HG03066 (cell line): ENCODE results near the gene ATL2.
"Not testable (repeated sequence)": the region's sequence is repeated elsewhere in the genome, so short reads cannot be mapped to it uniquely, and the experiment has no call there.

ENCODE experiments used
- ATAC-seq: cut with Tn5 transposase; IDR thresholded peaks from one replicate; pipeline ENCODE4 v1.9.1; 2021; ENCODE audit warnings: low read depth; ENCODE audit not compliant: unreplicated experiment

ATL2 gene

DNA sequence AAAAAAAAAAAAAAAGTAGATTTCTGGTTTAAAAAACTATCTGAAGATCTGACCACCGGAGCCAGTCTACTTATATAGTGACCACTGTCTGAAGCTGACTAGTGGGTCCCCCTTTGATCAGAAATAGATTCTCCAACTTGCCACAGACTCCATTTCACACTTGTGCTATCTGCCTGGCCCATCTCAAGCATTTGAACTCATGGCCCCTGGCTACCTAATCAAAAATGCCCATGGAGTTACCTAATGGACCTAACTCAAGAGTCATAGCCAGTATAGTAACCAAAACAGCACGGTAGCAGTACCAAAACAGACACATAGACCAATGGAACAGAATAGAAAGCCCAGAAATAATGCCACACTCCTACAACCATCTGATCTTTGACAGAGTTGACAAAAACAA, 17.0 kb upstream of the ATL2 start:
- ATAC-seq, result no peak

DNA sequence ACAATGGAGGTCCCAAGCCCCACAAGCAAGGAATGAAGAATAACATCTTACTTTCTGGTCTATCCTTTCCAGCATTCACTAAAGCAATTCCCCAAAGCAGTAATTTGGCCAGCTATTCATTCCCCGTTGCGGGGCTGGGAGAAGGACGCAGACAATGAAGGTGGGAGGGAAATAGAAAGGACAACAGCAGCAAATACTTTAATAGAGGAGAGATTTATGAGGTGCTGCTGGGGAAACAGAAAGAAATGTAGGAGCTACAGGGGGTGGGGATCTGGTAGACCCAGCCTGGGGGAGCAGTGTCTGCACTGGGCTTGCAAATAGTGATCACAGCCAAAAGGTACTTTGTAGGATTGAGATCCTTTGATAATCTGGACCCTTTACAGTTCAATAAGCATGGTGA, 13.9 kb upstream of the ATL2 start:
- ATAC-seq, result no peak

DNA sequence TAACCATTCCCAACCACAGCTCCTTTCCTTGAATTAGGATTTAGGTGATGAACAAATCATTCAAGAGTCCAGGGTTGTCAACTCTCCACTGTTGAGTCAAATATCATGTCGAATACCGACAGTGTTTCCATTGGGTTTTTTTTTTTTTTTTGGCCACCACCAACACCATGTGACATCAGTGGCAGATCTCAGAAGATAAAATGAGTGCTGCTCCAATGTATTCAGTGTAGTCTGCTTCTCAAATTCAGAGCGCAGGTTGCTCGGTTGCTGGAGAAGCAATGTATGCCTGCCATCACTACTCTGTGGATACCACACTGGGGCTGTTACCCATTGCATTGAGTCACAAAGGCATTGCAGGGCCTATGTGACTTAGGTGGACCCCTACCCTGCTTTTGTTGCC, 10.8 kb upstream of the ATL2 start:
- no peak for ATAC-seq

DNA sequence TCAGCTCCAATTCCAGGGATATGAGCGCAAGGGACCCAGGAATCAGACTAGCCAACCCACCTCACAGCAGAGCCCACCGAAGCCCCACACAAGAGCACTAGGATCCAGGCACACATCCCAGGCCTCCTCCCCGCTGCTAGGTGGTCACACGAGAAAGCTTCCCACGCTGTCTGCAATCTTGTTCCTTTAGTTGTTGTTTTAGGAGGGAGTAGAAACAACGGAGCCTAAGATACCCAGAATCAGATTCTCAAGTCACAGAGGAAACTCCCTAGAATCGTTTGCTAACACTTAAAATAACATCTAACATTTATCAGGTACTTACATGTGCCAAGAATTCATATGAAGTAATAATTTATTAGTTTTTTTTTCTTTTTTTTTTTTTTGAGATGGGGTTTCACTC, 9.7 kb upstream of the ATL2 start:
- ATAC-seq, result no peak

DNA sequence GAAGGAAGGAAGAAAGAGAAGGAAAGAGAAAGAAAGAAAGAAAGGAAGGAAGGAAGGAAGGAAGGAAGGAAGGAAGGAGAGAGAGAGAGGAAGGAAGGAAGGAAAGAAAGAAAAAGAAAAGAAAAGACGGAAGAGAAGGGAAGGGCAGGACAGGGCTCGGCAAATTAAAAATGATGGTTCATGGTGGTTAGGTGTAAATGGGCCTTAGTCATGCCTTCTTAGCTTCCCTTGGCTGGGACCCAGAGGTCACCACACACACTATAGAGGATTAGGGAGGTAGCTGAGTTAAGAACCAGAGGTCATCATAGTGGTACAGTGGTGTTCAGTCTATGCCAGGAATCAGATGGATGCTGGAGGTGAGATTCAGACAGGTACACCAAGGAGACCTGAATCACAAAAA, 9.3 kb upstream of the ATL2 start:
- ATAC-seq, result no peak

DNA sequence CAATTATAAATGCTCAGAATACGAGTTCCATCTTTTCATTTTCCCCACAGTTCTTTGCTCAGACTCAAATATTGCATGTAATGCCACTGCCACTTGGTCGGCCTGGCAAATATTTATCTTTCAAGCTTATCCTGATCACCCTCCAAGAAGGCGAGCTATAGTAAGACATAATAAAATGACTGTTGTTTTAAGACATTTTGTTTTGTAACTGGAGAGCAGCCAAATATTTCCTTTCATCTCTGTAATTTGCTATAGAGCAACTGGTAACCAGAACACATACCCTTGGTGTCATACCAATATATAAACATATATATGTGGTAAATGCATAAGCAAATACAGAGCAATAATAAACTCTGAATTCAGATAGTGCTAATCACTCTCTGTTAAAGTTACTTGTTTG, 7.3 kb upstream of the ATL2 start:
- ATAC-seq, result no peak

DNA sequence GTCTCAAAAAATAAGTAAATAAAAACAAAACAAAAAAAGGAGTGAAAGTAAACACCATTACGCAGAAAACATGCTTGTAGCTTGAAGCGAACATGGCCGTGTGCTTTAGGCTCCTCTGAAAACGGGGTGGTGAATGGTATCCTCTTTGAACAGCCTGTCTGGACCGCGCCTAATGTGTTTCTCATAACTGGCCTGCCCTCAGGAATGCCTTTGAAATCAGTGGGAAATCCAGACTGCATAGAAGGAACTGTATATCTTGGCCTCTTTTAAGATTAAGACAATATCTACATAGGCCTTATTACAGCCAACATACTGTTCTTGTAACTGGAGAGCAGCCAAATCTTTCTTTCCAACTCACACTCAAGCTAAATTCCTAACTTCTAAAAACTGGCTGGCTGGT, 6.7 kb upstream of the ATL2 start:
- not testable (repeated sequence) for ATAC-seq

DNA sequence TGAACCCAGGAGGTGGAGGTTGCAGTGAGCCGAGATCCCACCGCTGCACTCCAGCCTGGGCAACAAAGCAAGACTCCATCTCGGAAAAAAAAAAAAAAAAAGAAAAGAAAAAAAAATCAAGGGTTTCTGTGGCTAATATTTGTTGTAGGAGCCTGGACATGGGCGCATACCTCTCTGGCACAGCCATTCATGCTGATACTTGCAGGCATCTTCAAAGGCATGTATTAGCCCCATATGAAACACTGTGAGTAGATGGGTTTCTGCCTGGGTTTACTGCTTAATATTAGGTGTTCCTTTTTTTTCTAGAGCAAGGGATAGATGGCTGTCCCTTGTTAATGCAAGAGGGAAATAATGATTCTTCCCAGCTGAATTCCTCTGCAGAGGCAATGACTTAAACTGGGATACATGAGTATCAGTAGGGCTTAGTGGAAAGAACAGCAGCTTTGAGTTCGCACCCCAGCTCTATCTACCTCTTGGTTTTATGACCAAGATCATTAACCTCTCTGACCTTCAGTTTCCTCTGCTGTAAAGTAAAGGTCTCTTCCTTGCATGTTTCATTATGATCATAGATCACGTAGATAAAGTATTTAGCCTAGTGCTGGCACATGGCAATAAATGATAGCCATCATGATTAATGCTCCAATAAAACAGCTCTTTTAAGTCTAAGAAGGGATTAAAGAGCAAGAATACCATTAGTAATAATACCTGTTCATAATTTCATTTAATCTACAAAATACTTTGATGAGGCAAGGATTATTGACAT, 4.5 kb upstream of the ATL2 start:
- ATAC-seq, result no peak

DNA sequence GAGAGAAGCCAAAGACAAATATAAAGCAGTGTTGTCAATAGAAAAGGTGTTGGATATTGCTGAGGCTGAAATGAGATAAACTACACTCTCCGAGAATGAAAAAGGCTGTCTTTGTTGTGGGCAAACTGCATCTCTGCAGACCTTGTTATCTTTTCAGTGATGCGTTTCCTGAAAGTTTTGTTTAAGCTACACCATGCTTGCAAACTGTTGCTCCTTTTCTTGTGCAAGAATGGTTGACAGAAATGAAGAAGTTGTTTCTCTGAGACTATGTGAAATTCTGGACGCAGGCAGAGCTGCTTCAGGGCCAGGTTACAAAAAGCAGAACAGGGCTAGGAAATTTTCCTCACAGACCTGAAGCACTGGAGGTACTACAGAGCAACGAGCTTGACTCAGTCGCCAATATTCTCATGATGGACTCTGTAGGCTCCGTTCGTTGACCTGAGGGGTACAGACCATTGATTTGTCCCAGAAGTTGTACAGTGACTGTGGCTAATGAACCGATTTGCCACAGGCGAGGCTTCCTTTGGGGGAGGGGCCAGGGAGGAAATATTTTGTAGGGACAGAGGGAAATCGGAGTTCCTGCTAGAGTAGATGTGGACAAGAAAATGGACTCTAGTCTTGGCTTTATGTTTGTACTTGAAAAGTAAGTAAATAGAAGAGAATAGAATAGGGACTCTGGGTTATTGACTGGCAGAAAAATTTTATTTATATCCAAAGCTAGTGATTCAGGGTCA, 3.5 kb upstream of the ATL2 start:
- ATAC-seq, result no peak

DNA sequence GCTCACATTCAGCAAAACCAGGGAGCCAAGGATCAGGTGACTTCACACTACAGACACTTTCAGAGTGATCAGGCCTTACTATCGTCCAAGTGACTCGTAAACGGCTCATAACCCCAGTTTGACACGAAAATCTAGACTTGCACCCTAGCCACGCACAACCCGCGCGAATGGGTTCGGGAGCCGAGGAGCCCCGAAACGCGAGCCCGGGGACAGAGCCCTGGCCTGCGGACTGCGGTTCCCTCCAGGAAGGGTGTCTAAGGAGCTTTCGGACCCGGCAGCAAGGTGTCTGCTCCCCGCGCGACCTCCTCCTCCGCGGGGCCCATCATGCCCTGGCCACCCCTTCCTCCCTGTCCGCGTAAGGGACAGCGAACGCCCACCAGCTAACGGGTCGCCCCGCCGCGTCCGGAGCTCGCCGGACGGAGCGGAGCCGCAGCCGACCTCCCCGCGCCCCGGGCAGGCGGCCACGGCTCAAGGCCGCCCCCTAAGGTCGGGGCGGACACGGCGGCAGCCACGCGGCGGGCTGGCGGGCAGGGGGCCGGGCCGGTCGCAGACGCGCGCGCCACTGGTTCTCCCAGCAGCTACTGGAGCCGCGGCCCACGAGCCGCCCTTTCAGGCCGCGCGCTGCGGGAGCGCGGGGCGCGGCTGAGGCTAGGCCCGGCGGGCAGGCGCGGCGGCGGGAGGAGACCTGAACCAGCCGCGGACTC, 575 bp downstream of the ATL2 start:
- peak; percentile 69 for ATAC-seq

DNA sequence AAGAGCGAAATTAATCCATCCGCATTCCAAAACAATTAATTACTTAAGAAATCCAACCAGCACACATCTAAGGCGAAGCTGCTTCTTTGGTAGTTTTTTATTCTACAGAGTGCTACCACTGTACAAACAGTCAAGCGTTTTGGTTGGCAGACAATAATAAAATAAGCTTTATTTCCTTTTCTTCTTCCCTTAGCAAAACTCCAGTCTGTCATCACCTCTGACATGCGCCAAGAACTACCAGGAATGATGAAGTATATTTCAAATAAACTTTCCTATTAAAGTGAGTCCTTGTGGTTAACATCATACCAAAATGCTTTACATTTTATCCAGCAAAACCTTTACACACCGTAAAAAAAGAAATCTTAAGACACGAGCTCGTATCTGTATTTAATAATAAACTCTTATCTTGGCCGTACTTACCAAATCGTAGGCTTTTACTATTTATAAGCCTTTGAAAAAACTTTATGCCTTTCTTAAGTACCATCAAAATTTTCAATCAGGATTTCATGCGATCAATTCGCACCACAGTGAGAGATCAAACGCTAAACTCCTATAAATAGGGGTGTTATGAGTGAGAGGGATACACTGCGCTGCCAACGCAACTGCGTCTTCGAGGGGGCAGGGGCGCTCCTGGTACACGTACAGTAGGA, 1.3 kb downstream of the ATL2 start:
- no peak for ATAC-seq

DNA sequence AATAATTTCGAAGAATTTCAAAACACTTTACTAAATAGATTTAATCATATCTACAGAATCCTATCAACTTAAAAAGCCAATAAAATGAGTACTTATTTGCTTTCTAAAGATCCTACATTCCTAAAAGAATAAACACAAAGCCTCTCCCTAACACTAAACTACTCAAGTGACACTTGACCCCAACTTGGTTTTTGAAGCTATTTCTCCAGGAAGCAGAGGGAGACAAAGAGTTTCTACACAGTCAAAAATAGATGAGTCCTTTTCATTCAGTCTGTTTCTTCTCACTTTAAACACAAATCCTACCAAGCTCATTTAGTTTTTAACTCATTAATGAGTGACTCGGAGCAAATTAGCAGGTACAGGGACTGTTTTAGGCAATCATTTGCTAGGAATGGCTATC, 2.1 kb downstream of the ATL2 start:
- ATAC-seq, result no peak

DNA sequence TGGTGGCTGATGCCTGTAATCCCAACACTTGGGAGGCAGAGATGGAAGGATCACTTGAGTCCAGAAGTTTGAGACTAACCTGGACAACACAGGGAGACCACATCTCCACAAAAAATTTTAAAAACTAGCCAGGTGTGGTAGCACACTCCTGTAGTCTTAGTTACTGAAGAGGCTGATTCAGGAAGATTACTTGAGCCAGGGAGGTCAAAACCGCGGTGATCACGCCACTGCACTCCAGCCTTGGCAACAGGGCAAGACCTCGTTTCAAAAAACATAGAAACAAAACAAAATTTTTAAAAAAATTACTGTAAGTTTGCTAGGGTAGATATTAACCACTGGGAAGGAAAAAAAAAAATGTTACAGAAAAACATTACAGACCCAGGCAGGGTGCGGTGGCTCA, 5.8 kb downstream of the ATL2 start:
- ATAC-seq, result no peak

DNA sequence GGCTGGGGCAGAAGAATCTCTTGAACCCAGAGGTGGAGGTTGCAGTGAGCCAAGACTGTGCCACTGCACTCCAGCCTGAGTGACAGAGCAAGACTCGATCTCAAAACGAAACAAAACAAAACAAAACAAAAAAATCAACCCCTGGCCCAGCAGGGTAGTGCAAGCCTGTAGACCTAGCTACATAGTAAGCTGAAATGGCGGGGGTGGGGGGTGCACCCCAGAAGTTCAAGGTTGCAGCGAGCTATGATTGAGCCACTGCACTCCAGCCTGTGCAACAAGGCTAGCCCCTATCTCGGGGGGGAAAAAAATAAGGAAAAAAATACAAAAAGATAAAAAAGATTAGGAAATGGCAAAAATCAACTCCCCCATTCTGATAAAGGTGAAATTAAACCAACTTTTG, 6.4 kb downstream of the ATL2 start:
- no peak for ATAC-seq

DNA sequence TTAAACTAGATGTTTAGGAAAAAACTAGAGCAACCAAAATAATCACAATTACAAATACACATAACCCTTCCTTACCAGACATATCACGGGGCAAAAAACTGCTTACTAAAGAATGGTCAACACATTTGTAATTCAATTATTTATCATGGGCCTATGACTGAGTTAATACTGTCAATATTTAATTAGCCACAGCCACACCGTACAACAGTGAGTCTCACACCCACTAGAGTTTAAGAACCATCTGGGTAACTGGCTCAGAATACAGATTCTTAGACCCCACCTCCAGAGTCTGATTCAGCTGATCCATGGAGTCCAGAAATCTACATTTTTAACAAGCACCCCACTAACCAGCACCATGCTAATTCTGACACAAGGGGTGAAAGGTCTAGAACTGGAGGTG, 14.8 kb downstream of the ATL2 start:
- no peak for ATAC-seq

DNA sequence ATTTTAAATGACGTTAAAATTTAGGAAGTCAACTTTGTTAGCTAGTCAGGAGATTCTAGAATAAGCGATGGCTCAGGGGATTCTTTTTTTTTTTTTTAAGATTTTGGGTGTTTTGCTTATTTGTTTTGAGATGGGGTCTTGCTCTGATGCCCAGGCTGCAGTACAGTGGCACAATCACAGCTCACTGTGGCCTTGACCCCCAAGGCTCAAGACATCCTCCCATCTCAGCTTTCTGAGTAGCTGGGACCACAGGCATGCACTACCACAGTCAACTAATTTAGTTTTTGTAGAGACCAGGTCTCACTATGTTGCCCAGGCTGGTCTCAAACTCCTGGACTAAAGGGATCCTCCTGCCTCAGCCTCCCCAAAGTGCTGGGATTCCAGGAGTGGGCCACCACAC, 16.9 kb downstream of the ATL2 start:
- ATAC-seq, result no peak

DNA sequence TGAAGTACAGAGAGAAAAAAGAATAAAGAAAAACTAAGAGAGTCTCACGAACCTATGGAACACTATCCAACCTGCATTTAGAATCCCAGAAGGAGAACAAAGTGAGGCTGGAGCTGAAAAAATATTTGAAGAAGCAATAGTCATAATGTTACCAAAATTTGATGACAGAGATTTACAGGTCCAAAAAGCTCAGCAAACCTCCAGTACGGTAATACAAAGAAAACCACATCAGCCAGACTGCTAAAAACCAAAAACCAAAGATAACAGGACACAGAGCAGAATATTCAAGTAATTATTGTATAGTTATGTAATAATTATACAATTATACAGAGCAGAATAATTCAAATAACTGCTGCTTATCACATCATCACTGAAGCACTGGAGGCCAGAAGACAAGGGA, 23.7 kb downstream of the ATL2 start:
- ATAC-seq, result no peak

DNA sequence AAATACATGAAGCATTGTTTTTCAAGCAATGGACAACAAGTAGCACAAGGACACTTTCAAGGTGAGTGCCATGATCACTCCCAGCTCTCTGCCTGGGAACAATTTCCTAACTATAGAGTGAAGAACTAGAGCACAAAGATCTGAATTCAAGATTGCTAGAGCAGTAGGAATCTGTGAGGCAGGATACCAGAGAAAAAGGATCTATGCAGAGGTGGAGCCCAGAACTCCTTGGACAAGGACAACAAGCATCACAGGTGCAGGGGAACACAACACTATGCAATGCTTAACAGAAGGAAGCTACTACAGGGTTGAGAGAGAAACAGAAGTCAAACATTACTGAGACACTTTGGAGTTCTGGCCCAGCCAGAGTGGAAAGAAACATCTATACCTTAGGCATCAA, 24.7 kb downstream of the ATL2 start:
- ATAC-seq, result no peak

DNA sequence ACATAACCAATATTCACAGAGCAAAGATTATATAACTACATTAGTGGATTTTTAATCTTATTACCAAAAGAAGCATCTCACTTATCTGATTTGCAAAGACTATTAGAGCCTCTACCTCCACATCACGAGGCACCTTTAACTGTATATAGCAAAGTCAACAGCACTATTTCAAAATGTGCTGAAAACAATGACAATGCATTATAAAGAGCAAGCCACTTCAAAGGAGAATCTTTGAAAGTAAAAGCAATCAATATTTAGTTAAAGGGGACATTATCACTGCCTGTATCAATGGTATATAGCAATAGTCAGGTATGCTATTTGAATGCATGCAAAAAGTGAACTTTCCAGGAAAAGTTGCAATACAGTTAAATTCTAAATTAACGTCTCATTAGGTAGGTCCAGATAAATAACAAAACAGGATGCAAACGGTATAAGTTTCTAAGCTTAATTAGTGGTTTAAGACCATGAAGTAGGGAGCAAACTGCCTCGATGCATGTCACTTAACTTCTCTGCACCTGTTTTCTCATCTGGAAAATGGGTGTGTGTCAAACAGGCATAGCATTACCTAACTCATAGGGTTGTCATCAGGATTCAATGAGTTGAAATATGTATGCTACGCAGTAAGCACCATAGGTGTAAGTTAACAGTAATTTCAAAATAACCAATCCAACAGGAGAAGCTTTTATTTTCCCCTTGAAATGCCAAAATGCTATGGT, 31.6 kb downstream of the ATL2 start:
- ATAC-seq, result no peak

DNA sequence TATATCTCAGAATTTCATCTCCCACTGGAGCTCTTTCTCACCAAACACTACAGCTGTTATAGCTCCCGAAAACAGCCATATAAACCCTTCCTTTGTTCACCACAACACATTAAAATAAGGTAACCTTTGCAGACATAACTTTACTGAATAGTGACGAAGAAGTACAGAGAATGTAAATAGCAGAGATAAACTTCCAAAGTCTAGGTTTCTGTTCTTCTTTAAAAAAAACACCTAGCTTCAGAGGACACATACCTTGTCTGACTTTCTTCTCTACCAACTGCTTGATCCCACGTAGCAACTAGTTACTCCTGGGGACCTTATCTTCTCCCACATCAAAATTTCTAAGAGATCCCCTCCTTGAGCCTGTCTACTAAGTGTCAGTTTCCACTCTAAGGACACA, 32.3 kb downstream of the ATL2 start:
- ATAC-seq, result no peak

DNA sequence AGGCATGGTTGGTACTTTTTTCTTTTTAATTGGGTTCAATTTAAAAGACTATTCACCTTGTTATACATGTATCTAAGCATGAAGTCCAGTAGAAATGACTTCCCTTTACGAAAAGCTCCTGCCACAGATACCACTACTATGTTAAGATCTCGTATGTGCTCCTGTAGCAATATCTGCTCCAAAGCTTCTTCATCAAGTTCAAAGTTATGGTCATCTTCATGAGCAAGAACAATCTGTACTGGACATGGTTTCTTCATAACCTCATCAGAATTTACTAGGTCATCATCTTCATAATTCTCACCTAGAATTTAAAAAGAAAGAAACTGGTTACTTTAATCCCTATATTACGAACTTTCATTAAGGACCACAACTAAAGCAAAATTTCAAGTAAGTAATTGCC, 33.9 kb downstream of the ATL2 start:
- no peak for ATAC-seq
